ENCODE results near the gene PRCP.
"Not testable (repeated sequence)": the region's sequence is repeated elsewhere in the genome, so short reads cannot be mapped to it uniquely, and the experiment has no call there.

PRCP gene

GRCh38 chr11:82900277-82901164, at the start of gene PRCP:
Gene PRCP, minus strand, starts transcription at chr11:82900430. Its CDS starts 28 bp downstream, at chr11:82900402.
- H3K4me3 ChIP-seq (ENCODE audit: low read depth, low read length) = peak within 1 kb of the TSS; percentile 64
- TF ChIP-seq, protein P1, sequence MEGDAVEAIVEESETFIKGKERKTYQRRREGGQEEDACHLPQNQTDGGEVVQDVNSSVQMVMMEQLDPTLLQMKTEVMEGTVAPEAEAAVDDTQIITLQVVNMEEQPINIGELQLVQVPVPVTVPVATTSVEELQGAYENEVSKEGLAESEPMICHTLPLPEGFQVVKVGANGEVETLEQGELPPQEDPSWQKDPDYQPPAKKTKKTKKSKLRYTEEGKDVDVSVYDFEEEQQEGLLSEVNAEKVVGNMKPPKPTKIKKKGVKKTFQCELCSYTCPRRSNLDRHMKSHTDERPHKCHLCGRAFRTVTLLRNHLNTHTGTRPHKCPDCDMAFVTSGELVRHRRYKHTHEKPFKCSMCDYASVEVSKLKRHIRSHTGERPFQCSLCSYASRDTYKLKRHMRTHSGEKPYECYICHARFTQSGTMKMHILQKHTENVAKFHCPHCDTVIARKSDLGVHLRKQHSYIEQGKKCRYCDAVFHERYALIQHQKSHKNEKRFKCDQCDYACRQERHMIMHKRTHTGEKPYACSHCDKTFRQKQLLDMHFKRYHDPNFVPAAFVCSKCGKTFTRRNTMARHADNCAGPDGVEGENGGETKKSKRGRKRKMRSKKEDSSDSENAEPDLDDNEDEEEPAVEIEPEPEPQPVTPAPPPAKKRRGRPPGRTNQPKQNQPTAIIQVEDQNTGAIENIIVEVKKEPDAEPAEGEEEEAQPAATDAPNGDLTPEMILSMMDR (IDR thresholded peaks at IDR 0.05; ENCODE audit: insufficient read depth, low read depth, low read length, missing control alignments) = no peak
- peak; percentile 94 for DNase-seq (ENCODE audit: low read depth)

- TF ChIP-seq, protein P1 (IDR thresholded peaks at IDR 0.05; ENCODE audit: insufficient read depth, low read depth, low read length, missing control alignments) = no peak
- DNase-seq (ENCODE audit: low read depth) = no peak
- H3K4me3 ChIP-seq (ENCODE audit: low read depth, low read length) = no peak overlapping the region
These were observed 49.1 kb upstream of the PRCP start for GRCh38 chr11:82949352-82949751.

DNA sequence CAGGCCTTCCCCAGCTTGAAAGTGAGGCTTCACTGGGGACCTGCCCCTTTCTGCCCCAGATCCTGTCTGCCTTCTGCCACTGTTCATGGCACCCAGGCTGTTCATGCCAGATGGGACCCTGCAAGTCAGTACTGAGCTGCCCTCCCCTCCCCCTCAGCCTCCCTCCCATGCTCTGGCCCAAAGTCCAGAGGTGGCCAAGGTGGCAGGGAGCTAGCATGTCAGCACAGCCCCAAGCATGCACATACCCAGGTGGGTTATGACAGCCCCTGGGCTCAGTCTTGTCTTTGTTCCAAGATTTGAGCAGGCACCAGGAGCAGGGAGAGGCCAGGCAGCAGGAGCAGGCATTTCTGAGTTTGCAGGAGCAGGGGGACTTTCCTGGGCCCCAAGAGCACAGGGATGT, 45.5 kb upstream of the PRCP start:
- TF ChIP-seq, protein P1 (IDR thresholded peaks at IDR 0.05; ENCODE audit: insufficient read depth, low read depth, low read length, missing control alignments) = no peak
- DNase-seq (ENCODE audit: low read depth) = no peak
- H3K4me3 ChIP-seq (ENCODE audit: low read depth, low read length) = no peak overlapping the region

GRCh38 chr11:82945041-82945440, 44.8 kb upstream of the PRCP start:
- not testable (repeated sequence) for H3K4me3 ChIP-seq (ENCODE audit: low read depth, low read length); DNase-seq (ENCODE audit: low read depth)

GRCh38 chr11:82944198-82944597, 44.0 kb upstream of the PRCP start:
- H3K4me3 ChIP-seq (ENCODE audit: low read depth, low read length) = no peak overlapping the region
- TF ChIP-seq, protein P1 (IDR thresholded peaks at IDR 0.05; ENCODE audit: insufficient read depth, low read depth, low read length, missing control alignments) = no peak

DNA sequence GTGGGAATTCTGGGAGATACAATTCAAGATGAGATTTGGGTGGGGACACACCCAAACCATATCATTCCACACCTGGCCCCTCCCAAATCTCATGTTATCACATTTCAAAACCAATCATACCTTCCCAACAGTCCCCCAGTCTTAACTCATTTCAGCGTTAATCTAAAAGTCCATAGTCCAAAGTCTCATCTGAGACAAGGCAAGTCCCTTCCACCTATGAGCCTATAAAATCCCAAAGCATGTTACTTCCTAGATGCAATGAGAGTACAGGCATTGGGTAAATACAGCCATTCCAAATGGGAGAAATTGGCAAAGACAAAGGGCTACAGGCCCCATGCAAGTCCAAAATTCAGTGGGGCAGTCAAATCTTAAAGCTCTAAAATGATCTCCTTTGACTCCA, 43.2 kb upstream of the PRCP start:
- H3K4me3 ChIP-seq (ENCODE audit: low read depth, low read length); DNase-seq (ENCODE audit: low read depth): not testable (repeated sequence)

More at GRCh38 chr11:82944198-82944597, 44.0 kb upstream of the PRCP start:
- no peak for DNase-seq (ENCODE audit: low read depth)

DNA sequence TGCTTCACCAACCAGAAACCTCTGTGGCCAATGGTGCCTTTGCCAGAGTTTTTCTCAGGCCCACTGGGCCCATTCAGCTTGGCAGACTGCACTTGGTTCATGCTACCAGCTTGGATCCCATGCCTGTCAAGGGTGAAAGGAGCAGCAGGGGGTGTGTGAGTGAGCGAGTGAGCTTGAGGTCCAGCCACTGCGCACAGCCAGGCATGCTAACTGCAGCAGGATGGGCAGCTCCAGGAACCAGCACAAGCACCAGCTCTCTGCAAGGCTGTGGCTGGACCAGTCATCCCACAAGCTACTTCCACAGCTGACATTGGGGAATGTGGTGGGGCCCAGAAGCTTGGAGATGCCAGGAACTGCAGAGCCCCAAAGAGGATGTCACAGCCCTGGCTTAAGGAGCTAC, 42.1 kb upstream of the PRCP start:
- TF ChIP-seq, protein P1 (IDR thresholded peaks at IDR 0.05; ENCODE audit: insufficient read depth, low read depth, low read length, missing control alignments) = no peak
- no peak for DNase-seq (ENCODE audit: low read depth)
- no peak overlapping the region for H3K4me3 ChIP-seq (ENCODE audit: low read depth, low read length)

DNA sequence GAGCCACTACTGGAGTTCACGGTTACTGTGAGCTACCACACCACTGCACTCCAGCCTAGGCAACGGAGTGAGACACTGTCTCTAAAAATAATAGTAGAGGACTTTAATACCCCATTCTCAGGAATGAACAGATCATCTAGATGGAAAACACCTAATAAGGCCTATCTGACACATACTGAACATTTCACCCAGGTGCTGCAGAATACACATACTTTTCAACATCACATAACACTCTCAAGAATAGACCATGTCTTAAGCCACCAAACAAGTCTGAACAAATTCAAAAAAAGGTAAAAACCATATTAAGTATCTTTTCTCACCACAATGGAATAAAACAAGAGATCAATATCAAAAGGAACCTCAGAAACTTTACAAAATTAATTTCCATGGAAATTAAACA, 39.2 kb upstream of the PRCP start:
- TF ChIP-seq, protein P1 (IDR thresholded peaks at IDR 0.05; ENCODE audit: insufficient read depth, low read depth, low read length, missing control alignments) = no peak
- DNase-seq (ENCODE audit: low read depth) = no peak
- no peak overlapping the region for H3K4me3 ChIP-seq (ENCODE audit: low read depth, low read length)

Data from GM12865 (cell line).